Measurements from ENCODE around the gene NPNT. TPM values are rescaled to one million over a fixed set of nuclear protein-coding genes. Genes with fewer than 3 reads are reported as not detected.

The NPNT gene
- total RNA-seq, 6 donors from 2014 or later, result 161 to 339 (median 262) TPM

DNA sequence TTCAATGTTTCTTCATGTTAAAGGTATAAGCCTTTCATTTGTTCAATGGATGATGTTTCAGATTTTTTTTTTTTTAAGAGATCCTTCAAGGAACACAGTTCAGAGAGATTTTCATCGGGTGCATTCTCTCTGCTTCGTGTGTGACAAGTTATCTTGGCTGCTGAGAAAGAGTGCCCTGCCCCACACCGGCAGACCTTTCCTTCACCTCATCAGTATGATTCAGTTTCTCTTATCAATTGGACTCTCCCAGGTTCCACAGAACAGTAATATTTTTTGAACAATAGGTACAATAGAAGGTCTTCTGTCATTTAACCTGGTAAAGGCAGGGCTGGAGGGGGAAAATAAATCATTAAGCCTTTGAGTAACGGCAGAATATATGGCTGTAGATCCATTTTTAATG, 75.8 kb downstream of the NPNT start:
- no peaks in the 10 kb centered on the region for H3K27me3 ChIP-seq
- no peak overlapping the region for H3K27ac ChIP-seq
- no peak overlapping the region for H3K4me3 ChIP-seq
- peaks cover 0 to 3% (median 0%) of the 10 kb centered on the region in 4 donors for H3K36me3 ChIP-seq
- WGBS, 2 donors, result 79 to 84% methylated on average over 4 of the region's 4 CpGs
- DNase-seq (no peak), ATAC-seq (ENCODE audit: low FRiP score in 2 of 2) (no peak)
- H3K9me3 ChIP-seq, result no peaks in the 10 kb centered on the region
- TF ChIP-seq, protein P1, sequence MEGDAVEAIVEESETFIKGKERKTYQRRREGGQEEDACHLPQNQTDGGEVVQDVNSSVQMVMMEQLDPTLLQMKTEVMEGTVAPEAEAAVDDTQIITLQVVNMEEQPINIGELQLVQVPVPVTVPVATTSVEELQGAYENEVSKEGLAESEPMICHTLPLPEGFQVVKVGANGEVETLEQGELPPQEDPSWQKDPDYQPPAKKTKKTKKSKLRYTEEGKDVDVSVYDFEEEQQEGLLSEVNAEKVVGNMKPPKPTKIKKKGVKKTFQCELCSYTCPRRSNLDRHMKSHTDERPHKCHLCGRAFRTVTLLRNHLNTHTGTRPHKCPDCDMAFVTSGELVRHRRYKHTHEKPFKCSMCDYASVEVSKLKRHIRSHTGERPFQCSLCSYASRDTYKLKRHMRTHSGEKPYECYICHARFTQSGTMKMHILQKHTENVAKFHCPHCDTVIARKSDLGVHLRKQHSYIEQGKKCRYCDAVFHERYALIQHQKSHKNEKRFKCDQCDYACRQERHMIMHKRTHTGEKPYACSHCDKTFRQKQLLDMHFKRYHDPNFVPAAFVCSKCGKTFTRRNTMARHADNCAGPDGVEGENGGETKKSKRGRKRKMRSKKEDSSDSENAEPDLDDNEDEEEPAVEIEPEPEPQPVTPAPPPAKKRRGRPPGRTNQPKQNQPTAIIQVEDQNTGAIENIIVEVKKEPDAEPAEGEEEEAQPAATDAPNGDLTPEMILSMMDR (IDR thresholded peaks at IDR 0.05), result no peak
- TF ChIP-seq EP300 (IDR thresholded peaks at IDR 0.05), result no peak
- TF ChIP-seq POLR2AphosphoS5 (IDR thresholded peaks at IDR 0.05), result no peak
- no peak for TF ChIP-seq POLR2A (IDR thresholded peaks at IDR 0.05)
- H3K4me1 ChIP-seq, result peaks cover 0 to 7% (median 3%) of the 10 kb centered on the region in 4 donors

DNA sequence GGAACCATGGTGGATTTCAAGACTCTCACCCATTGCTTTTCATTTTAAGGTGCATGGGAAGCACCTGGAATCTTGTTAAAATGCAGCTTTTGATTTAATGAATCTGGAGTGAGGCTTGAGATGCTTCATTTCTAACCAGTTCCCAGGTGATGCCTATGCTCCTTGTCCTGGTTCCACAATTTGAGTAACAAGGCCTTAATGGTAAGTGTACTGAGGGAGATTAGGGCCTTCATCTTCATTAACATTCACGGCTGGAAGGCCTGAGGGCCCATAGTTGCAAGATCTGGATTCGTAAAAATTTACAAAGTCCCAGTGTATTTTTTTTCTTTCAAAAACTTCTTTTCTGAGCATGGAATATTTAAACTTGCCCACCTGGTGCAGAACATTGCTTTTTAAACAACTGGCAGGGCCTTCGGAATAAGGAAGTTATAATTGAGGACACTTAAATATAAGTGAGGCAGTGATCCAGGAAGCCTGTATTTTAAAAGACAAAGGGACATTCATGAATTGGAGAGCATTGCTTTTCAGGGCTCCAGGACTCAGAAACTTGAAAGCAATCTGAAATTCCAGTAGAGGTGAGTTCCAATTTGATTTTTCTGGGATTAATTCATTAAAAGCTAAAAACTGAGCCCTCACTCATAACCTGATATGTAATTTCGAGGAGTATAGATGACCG, 77.8 kb downstream of the NPNT start:
- DNase-seq, result no peak
- TF ChIP-seq POLR2AphosphoS5 (IDR thresholded peaks at IDR 0.05), result no peak
- TF ChIP-seq, protein P1 (IDR thresholded peaks at IDR 0.05), result no peak
- no peak for TF ChIP-seq EP300 (IDR thresholded peaks at IDR 0.05)
- no peak for TF ChIP-seq POLR2A (IDR thresholded peaks at IDR 0.05)
- WGBS, 2 donors, result 80 to 89% methylated on average over 5 of the region's 5 CpGs
- Histone ChIP-seq H3K9me3 (no peaks in the 10 kb centered on the region), H3K36me3 (no peaks in the 10 kb centered on the region), H3K27me3 (no peaks in the 10 kb centered on the region), H3K4me3 (no peak overlapping the region), H3K27ac (no peak overlapping the region), H3K4me1 (no peaks in the 10 kb centered on the region)
- no peak for ATAC-seq (ENCODE audit: low FRiP score in 2 of 2)

DNA sequence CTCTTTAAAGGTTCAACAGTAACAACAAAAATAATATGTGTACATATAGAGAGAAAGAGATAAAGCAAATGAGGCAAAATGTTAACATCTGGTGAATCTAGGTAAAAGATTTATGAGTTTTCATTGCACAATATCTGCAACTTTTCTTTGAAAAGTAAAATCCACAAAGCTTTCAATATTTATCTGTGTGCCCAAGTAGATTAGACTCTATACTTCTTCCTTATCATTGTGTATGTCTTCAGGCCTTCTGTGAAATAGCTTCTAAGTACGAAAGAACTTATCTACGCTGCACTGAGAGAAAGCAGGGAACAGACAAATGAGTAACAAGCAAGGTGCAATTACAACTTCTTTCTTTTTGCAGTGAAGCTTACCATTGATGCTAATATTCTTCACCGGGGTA, 81.6 kb downstream of the NPNT start:
- Histone ChIP-seq H3K27ac (no peak overlapping the region), H3K4me1 (no peaks in the 10 kb centered on the region), H3K9me3 (no peaks in the 10 kb centered on the region), H3K36me3 (no peaks in the 10 kb centered on the region), H3K27me3 (no peaks in the 10 kb centered on the region), H3K4me3 (no peak overlapping the region)
- ATAC-seq (ENCODE audit: low FRiP score in 2 of 2) (no peak), DNase-seq (no peak)
- no peak for TF ChIP-seq EP300 (IDR thresholded peaks at IDR 0.05)
- TF ChIP-seq, protein P1 (IDR thresholded peaks at IDR 0.05), result no peak
- no peak for TF ChIP-seq POLR2AphosphoS5 (IDR thresholded peaks at IDR 0.05)
- TF ChIP-seq POLR2A (IDR thresholded peaks at IDR 0.05), result no peak
- 89 to 93% methylated on average over 3 of the region's 3 CpGs for WGBS, 2 donors

DNA sequence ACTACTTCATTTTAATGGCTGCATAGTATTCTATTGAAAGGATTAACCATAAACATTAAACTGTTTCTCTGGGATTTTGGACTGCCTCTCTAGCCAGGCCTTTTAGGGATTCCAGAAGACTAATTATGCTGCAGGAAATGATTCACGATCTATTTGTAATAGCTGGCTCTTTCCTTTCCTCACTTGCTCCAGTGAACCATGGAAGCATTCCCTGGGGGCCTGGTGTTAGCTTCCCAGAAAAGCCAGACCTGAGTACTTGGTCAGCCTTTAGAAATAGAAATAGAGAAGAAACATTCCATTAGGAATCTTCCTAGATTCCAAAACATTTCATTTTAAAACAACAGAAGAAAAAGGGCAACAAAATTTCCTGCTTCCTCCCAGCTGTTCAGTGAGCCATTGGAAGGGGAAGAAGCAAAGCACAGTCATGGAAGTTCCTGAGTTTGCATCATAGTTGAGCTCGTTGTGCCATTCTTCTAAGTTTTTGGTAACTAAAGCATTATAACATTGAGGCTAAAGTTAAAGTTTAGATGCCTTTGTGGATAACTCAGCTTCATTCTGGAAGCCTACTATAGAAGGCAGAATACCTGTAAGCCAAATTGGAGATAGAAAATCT, 83.5 kb downstream of the NPNT start:
- Histone ChIP-seq H3K27me3 (no peaks in the 10 kb centered on the region), H3K36me3 (no peaks in the 10 kb centered on the region), H3K4me1 (no peaks in the 10 kb centered on the region), H3K27ac (no peak overlapping the region), H3K9me3 (no peaks in the 10 kb centered on the region), H3K4me3 (no peak overlapping the region)
- 59 to 67% methylated on average over 2 of the region's 2 CpGs for WGBS, 2 donors
- TF ChIP-seq POLR2AphosphoS5 (IDR thresholded peaks at IDR 0.05) (no peak), EP300 (IDR thresholded peaks at IDR 0.05) (no peak), POLR2A (IDR thresholded peaks at IDR 0.05) (no peak)
- TF ChIP-seq, protein P1 (IDR thresholded peaks at IDR 0.05), result no peak
- ATAC-seq (ENCODE audit: low FRiP score in 2 of 2) (no peak), DNase-seq (no peak)
